Prostate gland (tissue), 2 donors: ENCODE measurements around the gene PAK5.

Experiments
- CTCF ChIP-seq, 4 experiments: fragments of 200-600 bp in 2 of 4; fragments of 450-650 bp in 2 of 4; sonication (generic) in 2 of 4; IDR thresholded peaks; 1 replicate in 3 of 4; 2 replicates in 1 of 4; pipeline ENCODE4 v1.5.1; 2016 to 2019; ENCODE audit warnings: antibody characterized with exemption in 4 of 4, mild to moderate bottlenecking in 2 of 4, moderate library complexity in 2 of 4
- POLR2A ChIP-seq: fragments of 450-650 bp; IDR thresholded peaks from one replicate; pipeline ENCODE4 v1.6.1; 2016; ENCODE audit warnings: antibody characterized with exemption, mild to moderate bottlenecking
- POLR2AphosphoS5 ChIP-seq: sonication (generic); formaldehyde crosslinking; IDR thresholded peaks from one replicate; pipeline ENCODE4 v1.6.1; 2017; ENCODE audit warnings: antibody characterized with exemption

DNA sequence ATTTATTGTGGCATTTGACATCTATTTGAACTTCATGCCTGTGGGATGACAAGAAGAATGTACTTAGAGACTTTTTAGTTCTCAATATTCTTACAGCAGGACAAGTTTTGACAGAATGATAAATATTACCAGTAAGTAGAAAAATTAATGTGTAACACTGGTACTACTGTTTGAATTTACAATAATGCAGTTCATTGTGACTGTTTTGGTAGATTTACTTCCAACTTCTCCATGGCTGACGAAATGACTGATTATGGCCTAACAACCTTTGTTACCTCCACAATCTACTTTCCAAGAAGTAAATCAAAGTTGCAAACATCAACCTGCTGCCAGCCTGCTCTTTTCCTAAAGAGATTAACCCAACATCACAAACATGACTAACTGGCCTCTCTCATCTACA is 38.5 kb downstream of the PAK5 start:
- TF ChIP-seq CTCF (IDR thresholded peaks at IDR 0.05) (no peak), POLR2A (no peak), POLR2AphosphoS5 (no peak)
